NCI-H2171 (cell line): ENCODE data around the gene IL1RAPL2.
"Not testable (repeated sequence)": the region's sequence is repeated elsewhere in the genome, so short reads cannot be mapped to it uniquely, and the experiment has no call there.

Experiments used
- DNase-seq: peaks from one replicate; lab custom pipeline; 2025; lab: John Stamatoyannopoulos, UW

The IL1RAPL2 gene

DNA sequence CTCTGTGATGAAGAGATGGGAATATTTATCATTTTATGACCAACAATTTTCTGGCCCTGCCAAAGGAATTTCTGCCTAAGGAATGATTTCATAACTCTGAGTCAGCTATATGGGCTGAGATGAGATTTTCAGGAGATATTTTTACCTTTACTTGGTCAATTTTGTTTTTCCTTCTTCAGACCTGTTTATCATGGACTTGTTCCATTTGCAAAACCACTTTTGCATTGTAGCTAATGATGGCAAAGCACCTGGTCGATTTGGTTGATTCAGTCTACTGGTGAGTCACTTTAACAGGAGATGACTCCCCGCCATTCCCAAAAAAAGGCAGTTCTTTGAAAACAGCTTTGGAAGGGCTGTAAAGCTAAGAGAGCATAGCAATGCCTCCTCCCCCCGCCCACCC, 601.2 kb downstream of the IL1RAPL2 start:
- no peak for DNase-seq

DNA sequence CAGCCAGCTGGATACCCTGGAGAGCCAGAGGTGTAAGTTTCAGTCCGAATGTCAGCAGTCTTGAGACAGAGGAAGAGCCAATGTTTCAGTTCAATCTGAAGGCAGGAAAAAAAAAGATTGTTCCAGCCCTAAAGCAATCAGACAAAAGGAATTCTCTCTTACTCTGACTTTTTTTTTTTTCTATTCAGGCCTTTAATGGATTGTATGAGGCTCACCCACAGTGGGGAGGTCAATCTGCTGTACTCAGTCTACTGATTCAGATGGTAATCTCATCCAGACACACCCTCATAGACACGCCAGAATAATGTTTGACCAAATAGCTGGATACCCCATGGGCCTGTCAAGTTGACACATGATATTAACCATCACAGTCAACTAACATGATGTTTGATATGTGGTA, 602.6 kb downstream of the IL1RAPL2 start:
- no peak for DNase-seq

DNA sequence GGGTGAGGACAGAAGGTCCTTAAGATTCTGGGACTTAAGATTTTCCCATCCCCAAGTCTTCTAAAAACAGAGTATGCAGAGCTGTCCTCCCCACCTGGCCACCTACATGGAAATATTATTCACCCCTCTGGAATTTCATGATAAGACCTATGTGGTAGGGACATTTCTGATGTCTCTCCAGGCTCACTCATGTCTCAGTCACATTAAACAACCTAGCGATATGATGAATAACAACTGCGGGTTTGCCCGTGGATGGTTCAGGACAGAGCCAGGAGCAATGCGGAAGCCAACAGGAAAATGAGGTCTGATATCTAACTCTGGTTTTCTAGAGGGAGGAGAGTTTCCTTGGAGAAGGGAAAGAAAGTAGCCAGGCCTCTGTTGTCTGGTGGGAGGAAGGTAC, 607.1 kb downstream of the IL1RAPL2 start:
- DNase-seq = no peak

DNA sequence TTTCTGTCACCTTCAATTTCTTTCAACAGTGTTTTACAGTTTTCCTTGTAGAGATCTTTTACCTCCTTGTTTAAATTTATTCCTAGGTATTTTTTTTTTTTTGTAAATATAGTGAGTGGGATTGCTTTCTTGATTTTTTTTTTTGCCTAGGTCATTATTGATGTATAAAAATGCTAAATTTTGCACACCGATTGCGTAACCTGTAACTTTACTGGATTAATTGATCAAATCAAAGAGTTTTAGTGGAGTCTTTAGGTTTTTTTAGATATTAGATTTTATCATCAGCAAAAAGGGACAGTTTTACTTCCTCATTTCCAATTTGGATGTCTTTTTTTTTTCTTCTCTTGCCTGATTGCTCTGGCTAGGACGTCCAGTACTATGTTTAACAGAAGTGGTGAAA, 613.6 kb downstream of the IL1RAPL2 start:
- DNase-seq = no peak

DNA sequence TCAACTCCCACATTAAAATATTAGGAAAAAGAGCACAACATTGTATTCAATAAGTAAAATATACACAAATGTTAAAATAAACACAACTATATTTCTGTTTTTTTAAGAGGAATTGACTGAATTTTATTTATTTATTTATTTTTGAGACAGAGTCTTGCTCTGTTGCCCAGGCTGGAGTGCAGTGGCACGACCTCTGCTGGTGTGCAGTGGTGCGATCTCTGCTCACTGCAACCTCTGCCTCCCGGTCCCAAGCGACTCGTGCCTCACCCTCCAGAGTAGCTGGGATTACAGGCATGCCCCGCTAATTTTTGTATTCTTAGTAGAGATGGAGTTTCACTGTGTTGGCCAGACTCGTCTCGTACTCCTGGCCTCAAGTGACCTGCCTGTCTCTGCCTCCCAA, 623.1 kb downstream of the IL1RAPL2 start:
- no peak for DNase-seq

DNA sequence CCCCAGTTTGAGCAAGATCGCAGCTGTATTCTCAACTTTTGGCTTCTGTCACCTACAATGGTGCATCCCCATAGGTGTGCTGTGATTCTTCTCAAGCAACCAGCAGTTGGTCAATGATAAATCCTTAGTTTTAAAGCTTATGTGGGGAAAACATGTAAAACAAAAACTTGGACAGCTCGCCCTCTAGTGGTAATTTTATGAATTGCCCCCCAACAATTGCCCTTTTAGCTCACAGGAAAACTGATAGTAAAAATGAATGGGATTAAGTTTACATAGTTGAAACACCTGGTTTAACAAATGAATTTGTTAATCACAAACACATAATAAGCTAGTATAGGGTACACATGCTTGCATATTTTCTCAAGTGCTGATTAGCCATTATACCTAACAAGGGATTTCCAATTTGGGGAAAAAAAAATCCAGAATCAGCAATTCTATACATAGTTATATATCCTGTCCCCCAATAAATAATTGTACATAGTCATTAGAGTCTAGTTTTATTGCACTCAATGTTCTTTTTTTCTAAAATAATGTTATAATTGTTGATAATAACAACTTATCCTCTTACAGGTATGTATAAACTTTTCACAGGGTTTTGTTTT, 624.4 kb downstream of the IL1RAPL2 start:
- no peak for DNase-seq

DNA sequence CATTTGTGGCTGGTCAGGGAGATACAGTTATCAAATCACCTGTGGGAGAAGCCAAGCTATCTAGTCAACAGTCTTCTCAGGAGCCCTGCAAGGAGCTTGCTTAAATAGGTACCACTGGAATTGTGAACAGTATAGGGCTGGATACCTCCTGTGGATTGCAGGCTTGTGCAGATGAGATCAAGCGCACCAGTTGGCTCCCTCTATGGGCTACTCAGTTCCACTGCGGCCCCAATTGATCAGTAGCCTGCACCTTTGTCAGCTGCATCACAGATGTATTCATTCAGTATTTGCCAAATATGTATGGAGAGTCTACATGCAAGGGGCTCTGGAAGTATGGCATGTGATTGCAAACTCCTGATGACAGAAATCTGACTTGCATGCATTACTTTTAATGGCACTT, 625.9 kb downstream of the IL1RAPL2 start:
- no peak for DNase-seq

DNA sequence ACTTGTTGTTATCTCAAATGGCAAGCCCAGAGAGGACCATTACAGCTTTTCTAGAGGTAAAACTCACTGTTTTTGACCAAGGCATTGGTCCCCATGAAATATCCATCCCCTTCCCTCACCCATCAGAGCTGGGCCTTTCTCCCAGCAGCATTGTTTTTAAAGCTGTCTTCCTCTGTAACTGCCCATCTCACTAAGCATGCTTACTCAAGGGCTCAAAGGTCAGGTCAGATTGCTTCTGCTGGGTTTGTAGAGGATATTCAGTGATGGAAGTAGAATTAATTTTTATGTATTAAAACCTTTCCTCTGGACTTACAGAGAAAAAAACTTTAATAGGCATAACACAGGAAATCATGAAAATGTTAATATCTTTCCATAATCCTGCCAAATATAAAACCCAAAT, 643.4 kb downstream of the IL1RAPL2 start:
- DNase-seq = no peak

DNA sequence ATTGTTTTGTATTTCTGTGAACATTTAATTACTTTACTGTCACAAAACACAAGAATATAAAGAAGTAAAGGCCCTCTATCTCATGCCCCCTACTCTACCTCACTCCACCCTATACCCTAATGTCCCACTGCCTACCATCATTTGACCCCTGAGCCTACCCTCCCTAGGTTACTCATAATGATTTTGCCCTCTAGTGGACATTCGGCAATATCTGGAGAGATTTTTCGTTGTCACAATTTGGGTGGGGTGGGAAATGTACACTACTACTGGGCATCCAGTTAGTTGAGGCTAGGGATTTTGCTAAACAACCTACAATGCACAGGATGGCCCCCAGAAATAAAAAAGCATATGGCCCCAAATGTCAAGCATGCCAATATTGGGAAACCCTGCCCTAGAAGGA, 644.3 kb downstream of the IL1RAPL2 start:
- DNase-seq = no peak

DNA sequence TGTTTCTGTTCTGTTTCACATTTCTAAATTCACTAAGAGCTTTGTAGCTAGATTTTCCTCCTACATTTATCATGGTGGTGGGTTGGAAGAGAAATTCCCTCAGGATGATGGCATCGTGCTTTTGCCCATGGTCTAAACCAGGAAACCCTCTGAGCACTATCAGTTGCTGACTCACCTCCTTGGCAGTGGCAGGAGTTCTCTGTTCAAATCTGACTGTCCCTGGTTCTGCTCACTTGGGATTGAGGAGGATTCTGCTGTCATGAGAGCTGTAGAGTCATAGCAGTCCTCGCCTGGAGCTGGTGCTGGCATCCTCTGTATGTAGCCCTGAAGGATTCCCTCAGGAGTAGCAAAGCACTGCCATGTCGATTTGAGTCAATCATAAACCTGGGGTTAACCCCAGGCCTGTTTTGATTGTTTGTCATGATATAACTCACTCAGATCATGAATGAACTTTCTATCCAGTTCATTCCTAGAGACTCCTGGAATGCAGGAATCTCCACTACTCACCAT, 645.1 kb downstream of the IL1RAPL2 start:
- no peak for DNase-seq

DNA sequence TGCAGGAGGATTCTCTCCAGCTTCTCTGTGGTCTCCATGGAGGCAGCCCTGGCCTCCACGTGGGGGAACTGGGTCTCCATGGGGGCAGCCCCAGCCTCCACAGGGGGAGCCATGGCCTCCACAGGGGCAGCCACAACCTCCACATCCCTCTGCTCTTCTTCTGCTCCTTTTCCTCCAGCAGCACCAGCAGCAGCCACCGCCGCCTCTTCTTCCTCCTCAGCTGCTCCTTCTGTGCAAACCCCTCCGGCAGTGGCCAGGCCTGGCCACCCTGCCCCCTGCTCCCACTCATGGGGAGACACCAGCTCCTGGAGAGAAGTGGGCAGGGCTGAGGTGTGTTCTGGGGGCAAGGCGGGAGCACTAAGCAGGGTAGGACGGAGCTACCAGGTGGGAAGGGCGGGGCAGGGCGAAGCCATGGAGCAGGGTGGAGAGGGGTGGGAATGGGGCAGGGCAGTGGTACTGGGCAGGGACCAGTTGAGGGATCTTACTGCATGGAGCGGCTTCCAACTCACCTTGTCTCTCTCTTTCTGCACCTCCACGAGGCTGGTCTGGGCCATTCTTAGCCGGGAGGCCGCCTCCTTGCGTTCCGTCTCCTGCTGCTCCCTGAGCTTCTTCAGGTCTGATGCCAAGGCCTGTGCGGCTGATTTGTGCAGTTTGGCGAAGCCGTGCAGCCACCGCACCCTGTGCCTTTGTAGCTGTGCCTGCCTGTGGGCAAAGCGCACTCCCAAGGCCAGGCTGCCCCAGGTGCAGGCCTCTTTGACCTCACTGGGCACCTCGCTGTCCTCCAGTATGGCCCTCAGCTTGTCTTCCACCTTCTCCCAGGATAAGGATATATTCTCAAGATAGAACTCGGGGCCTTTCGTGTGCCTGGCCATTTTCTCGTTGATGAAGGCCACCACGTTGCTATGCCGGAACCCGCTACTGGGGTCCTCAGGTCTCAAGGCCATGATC, 653.7 kb downstream of the IL1RAPL2 start:
- DNase-seq = no peak

DNA sequence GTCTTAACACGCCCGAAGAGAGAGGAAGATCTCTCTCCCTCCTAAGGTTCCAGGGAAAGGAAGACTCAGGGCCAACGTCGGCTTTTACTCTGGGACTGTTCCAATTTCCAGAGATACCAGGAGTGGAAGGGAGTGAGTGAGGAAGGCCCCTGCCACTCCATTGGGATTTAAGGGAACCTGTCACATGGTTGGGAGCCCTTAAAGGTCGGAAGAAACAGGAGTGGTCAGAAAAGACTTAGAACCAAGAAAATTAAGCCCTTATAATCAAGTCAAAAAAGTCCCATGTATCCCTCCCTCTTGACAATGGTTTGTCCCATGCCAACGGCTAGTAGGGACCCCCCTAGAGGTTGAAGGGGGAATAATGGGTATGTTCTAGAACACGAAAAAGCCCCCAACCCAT, 654.6 kb downstream of the IL1RAPL2 start, which contains the start of gene TEX13A:
Gene TEX13A (minus strand): TSS at position 59 of the 400 bp plus-strand sequence. CDS start 297 bp downstream, outside the sequence.
- DNase-seq = no peak

DNA sequence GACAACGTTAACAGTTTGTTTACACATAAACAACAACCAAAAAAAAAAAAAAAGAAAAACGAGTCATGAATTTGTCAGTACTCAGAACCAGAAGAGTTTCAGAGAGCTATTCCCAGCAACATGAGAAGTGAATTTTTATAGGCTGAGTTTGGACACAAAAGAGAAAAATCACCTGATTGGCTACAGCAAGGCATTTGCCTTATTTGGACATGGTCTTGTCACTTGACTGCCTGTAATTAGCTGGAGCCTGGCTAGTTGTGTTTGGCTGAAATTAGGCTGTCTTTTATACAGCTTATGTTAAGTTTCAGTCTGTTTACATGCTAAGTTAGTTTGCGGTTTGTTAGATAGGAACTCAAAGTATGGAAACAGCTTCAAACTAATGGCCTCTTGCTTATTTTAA, 655.4 kb downstream of the IL1RAPL2 start:
- no peak for DNase-seq

DNA sequence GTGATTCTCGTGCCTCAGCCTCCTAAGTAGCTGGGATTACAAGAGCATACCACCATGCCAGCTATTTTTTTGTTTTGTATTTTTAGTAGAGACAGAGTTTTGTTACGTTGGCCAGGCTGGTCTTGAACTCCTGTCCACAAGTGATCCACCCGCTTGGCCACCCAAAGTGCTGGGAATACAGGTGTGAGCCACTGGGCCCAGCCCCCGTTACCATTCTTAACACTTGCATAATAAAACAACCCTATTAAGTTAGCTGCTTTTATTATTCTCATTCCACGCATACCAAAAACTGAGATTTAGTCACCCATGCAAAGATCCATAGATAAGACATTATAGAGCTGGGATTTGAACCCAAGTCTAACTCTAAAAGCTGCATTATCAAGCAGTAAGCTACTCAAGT, 660.5 kb downstream of the IL1RAPL2 start:
- no peak for DNase-seq

DNA sequence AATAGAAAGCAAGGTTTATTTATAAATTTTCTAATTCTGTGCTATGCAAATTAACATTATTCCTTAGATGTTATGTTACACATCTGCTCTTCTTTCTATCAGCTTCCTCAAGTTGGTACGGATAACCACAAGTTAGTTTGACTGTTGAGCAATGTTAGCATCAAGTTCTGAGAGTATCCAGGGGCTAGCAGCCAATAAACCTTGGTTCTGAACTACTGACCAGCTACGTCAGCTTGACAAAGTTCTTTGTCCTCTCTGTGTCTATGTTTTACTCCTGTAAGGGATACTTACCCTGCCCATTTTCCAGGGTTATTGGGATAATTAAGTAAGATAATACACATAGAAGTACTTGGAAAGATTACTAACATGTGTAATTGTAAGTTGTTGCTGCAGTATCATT, 662.6 kb downstream of the IL1RAPL2 start:
- DNase-seq = no peak

DNA sequence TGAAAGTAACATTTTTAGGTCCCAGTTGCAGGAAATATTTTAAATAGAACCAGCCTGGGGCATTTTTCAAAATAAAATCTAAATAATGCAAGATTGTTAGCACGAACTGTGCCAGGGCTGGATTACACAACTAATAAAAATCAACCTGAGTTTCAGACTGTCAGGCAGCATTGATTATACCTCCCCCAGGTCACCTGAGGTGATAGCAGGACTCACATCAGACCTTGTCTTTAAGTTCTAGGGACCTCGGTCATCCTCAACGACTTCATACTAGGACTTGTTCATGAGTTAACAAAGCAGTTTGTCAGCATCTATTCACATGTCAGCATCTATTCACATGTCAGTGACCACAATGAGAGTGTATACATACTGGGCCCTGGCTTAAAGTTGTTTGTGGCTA, 663.1 kb downstream of the IL1RAPL2 start:
- DNase-seq = no peak

DNA sequence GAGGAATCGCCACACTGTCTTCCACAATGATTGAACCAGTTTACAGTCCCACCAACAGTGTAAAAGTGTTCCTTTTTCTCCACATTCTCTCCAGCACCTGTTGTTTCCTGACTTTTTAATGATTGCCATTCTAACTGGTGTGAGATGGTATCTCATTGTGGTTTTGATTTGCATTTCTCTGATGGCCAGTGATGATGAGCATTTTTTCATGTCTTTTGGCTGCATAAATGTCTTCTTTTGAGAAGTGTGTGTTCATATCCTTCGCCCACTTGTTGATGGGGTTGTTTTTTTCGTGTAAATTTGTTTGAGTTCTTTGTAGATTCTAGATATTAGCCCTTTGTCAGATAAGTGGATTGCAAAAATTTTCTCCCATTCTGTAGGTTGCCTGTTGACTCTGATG, 671.4 kb downstream of the IL1RAPL2 start:
- DNase-seq = not testable (repeated sequence)

DNA sequence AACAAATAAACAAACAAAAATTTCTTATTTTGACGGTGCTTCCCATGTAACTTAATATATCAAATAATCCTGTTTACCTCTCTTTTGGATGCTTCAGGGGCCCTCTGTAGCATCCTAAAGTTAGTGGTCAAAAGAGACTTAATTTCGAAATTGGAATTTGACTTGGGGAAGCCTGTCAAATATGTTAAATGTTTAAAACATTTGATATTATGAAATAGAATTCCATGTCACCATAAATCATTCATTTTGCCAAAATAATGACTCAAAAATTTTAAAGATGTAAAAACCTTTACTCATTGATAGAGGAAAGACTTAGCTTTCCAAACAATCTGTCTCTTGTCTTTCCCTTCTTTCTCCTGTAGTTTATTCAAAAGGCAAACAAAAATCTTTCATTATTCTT, 675.1 kb downstream of the IL1RAPL2 start:
- no peak for DNase-seq

DNA sequence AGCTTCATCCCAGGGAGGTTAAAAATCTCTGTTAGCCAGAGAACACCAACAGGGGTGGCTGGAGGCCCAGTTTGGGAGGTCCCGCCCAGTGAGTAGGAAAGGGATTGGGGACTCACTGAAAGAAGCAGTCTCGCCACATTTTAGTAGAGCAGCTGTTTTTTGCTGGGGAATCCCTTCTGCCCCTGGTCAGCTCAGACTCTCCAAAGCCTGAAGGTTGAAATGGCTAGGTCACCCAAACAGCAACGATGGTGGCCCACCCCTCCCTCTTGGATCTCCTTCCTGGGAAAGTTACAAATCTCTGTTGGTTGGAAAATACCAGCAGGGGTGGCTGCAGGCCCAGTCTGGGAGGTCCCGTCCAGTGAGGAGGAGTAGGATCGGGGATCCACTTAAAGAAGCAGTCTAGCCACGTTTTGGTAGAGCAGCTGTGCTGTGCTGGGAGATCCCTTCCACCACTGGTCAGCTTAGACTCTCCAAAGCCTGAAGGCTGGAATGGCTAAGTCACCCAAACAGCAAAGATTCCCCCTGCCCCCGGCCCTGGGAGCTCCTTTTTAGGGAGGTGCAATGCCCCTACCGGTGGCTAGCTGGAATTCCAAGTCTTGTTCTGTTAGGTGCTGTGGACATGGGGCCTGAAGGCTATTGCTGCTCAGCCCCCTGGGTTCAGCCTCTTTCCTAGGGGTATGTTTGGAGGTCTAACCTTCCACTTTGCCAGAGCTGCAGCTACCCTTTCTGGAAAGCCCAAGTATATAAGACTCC, 694.5 kb downstream of the IL1RAPL2 start:
- no peak for DNase-seq

DNA sequence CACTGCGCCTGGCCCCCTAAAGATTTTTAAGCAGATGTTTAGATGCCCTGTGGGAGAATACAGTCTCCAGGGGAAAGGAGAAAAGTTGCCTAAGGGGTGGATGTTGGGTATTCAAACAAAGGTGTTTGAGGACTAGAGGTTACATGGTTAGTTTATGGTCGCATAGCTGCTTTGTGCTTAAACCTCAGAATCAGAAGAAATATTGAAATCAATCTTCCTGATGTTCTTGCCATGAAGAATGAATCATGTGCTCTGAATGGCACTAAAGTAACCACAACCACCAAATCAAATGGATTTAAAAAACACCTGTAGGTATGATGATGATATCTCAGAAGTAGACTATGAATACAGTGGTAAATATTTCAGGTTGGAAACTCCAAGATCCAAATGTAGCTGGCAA, 697.2 kb downstream of the IL1RAPL2 start:
- DNase-seq = no peak

DNA sequence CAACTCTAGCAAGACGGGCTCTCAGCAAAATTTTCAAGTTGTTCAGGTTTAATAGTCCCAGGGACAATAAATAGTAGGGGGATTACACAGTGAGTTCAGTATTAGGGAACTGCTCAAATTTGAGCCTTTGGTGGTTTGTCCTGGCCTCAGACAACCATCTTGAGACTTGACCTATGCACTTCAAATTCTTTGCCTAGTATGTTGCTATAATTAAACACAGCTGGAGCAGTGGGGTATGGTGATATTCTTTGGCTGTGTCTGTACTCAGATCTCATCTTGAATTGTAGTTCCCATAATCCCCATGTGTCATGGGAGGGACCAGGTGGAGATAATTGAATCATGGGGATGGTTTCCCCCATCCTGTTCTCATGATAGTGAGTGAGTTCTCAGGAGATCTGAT, 697.8 kb downstream of the IL1RAPL2 start:
- DNase-seq = no peak

DNA sequence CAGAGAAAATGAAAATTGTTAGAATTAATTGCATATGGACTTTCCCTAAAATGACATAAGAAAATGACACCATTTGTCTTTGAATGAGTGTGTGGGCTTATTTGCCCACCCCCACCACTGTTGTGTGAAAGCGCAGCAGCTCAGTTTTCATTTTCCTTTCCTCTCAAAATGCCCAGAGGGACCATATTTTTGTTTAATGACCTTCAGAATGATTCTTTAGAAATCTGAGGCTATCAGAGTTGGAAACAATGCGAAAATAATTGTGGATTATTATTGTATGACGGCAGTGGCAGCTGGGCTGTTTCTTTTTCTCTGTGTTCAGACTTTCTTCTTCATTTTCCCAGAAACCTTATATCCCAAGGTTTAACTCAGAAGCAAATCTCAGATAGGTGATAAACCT, 699.1 kb downstream of the IL1RAPL2 start:
- DNase-seq = no peak

DNA sequence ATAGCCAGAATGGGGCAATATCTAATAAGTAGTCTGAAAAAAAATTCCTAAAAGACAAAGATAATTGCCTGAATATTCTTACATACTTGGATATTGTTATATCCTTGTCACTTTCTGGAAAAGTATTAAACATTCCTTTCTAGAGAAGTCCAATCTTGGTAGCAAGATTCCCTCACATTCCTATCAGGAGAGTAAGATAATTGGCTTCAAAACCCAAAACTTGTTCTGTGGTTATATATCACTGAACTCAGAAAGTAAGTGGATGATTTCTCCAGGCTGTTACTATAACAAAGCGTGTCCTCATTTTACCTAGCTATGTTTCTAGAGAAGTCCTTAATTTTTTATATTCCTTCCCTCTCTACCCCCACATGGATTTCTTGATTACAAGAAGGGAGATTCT, 700.5 kb downstream of the IL1RAPL2 start:
- DNase-seq = no peak
